GM10847 (cell line): ENCODE data around the gene PNMA8C.

Experiments used
- POLR2A ChIP-seq: IDR thresholded peaks from 2 replicates; pipeline ENCODE4 v1.6.1; 2011; ENCODE audit not compliant: insufficient read length; ENCODE audit errors: extremely low read depth

The PNMA8C gene

GRCh38 chr19:46404055-46404752 is 24.5 kb downstream of the PNMA8C start:
- no peak for TF ChIP-seq POLR2A

GRCh38 chr19:46402725-46403124 is 26.0 kb downstream of the PNMA8C start:
- no peak for TF ChIP-seq POLR2A

GRCh38 chr19:46394402-46394797 is 34.3 kb downstream of the PNMA8C start:
- TF ChIP-seq POLR2A, result no peak

- no peak for TF ChIP-seq POLR2A
Observed at GRCh38 chr19:46393456-46394401, 35.0 kb downstream of the PNMA8C start.

- TF ChIP-seq POLR2A, result no peak
Observed at GRCh38 chr19:46392837-46393236, 35.9 kb downstream of the PNMA8C start.

- no peak for TF ChIP-seq POLR2A
Observed at GRCh38 chr19:46392252-46392801, 36.4 kb downstream of the PNMA8C start.

GRCh38 chr19:46391296-46392251 is 37.2 kb downstream of the PNMA8C start:
- no peak for TF ChIP-seq POLR2A

- no peak for TF ChIP-seq POLR2A
Observed at GRCh38 chr19:46390866-46391265, 37.9 kb downstream of the PNMA8C start.

- TF ChIP-seq POLR2A, result no peak
Observed at GRCh38 chr19:46390121-46390858, 38.4 kb downstream of the PNMA8C start.

GRCh38 chr19:46388311-46389095 is 40.2 kb downstream of the PNMA8C start:
- TF ChIP-seq POLR2A, result no peak

GRCh38 chr19:46387713-46388130 is 41.0 kb downstream of the PNMA8C start:
- no peak for TF ChIP-seq POLR2A

- TF ChIP-seq POLR2A, result no peak
Observed at GRCh38 chr19:46386996-46387712, 41.6 kb downstream of the PNMA8C start.

GRCh38 chr19:46386151-46386550 is 42.6 kb downstream of the PNMA8C start:
- TF ChIP-seq POLR2A, result no peak
